GM23338 (cell line): ENCODE measurements around the gene MAPK8IP3. TPM values are rescaled to one million over a fixed set of nuclear protein-coding genes. Genes with fewer than 3 reads are reported as not detected.

Experiments
- ATAC-seq: fragments of 200-7000 bp; cut with Tn5 transposase; 3 replicates; pipeline ENCODE4 v1.9.1; 2020
- DNase-seq: peaks from one replicate; pipeline ENCODE4 v3.0.0-alpha.2; 2015; ENCODE audit warnings: low spot score
- H2AFZ ChIP-seq: fragments of 200-600 bp; sonication (generic); 2 replicates; pipeline ENCODE4 v1.8.0; 2016; ENCODE audit warnings: antibody characterized with exemption, mild to moderate bottlenecking, moderate library complexity
- H3F3A ChIP-seq: fragments of 200-600 bp; sonication (generic); replicated peaks from 2 replicates; pipeline ENCODE4 v1.8.0; 2017; ENCODE audit warnings: antibody characterized with exemption, mixed run types, low read depth
- H3K27ac ChIP-seq: fragments of 200-600 bp; sonication (generic); 2 replicates; pipeline ENCODE4 v1.6.1; 2016; ENCODE audit warnings: low read depth
- H3K27me3 ChIP-seq: fragments of 200-600 bp; sonication (generic); 2 replicates; pipeline ENCODE4 v1.8.0; 2016; ENCODE audit warnings: mild to moderate bottlenecking, mixed run types, moderate library complexity; ENCODE audit not compliant: insufficient read depth
- H3K36me3 ChIP-seq: fragments of 200-600 bp; sonication (generic); 2 replicates; pipeline ENCODE4 v1.8.0; 2016; ENCODE audit warnings: mild to moderate bottlenecking; ENCODE audit not compliant: insufficient read depth
- H3K4me1 ChIP-seq: fragments of 200-600 bp; sonication (generic); 2 replicates; pipeline ENCODE4 v1.8.0; 2016; ENCODE audit warnings: mild to moderate bottlenecking, moderate library complexity; ENCODE audit not compliant: insufficient read depth
- H3K4me2 ChIP-seq: fragments of 200-600 bp; sonication (generic); 2 replicates; pipeline ENCODE4 v1.7.1; 2017; ENCODE audit warnings: mixed run types
- H3K4me3 ChIP-seq: fragments of 200-600 bp; sonication (generic); 2 replicates; pipeline ENCODE4 v1.6.1; 2016; ENCODE audit warnings: mixed run types
- H3K79me2 ChIP-seq: fragments of 200-600 bp; sonication (generic); replicated peaks from 2 replicates; pipeline ENCODE4 v1.8.0; 2017; ENCODE audit warnings: mild to moderate bottlenecking; ENCODE audit not compliant: insufficient read depth
- H3K9me2 ChIP-seq: fragments of 200-600 bp; sonication (generic); 2 replicates; pipeline ENCODE4 v1.8.0; 2017; ENCODE audit not compliant: insufficient read depth
- H4K20me1 ChIP-seq: fragments of 200-600 bp; sonication (generic); replicated peaks from 2 replicates; pipeline ENCODE4 v1.8.0; 2017; ENCODE audit warnings: mild to moderate bottlenecking; ENCODE audit not compliant: insufficient read depth
- H3K27ac Mint-ChIP-seq: 2 replicates; pipeline ENCODE4 v1.8.0; 2020; ENCODE audit warnings: inconsistent platforms, mild to moderate bottlenecking, moderate library complexity, mixed read lengths
- H3K27me3 Mint-ChIP-seq: 3 replicates; pipeline ENCODE4 v1.8.0; 2022; ENCODE audit warnings: low read depth, mild to moderate bottlenecking, moderate library complexity, mixed read lengths, inconsistent platforms; ENCODE audit not compliant: insufficient read depth, poor library complexity
- H3K36me3 Mint-ChIP-seq: 3 replicates; pipeline ENCODE4 v1.8.0; 2021; ENCODE audit warnings: low read depth, mild to moderate bottlenecking, inconsistent platforms, moderate library complexity, mixed read lengths
- H3K4me1 Mint-ChIP-seq: 3 replicates; pipeline ENCODE4 v1.8.0; 2020; ENCODE audit warnings: mild to moderate bottlenecking, inconsistent platforms, mixed read lengths
- H3K4me3 Mint-ChIP-seq: 3 replicates; pipeline ENCODE4 v1.8.0; 2021; ENCODE audit warnings: moderate library complexity, mild to moderate bottlenecking, inconsistent platforms, mixed read lengths
- H3K9me3 Mint-ChIP-seq: 3 replicates; pipeline ENCODE4 v1.8.0; 2020; ENCODE audit warnings: moderate library complexity, mild to moderate bottlenecking, inconsistent platforms, mixed read lengths
- CREB1 ChIP-seq: fragments of 250-450 bp; sonication (Bioruptor Pico); IDR thresholded peaks from 2 replicates; pipeline ENCODE4 v1.5.0; 2020; ENCODE audit warnings: low read depth, mild to moderate bottlenecking, moderate library complexity
- EZH2 ChIP-seq: fragments of 200-600 bp; sonication (generic); IDR thresholded peaks from one replicate; pipeline ENCODE4 v1.8.0; 2017; ENCODE audit warnings: antibody characterized with exemption, mild to moderate bottlenecking, low read depth; ENCODE audit not compliant: unreplicated experiment
- NANOG ChIP-seq: IDR thresholded peaks from 2 replicates; pipeline ENCODE4 v1.6.1; 2016; ENCODE audit warnings: antibody characterized with exemption, borderline replicate concordance
- POLR2AphosphoS5 ChIP-seq: IDR thresholded peaks from 2 replicates; pipeline ENCODE4 v1.6.1; 2016; ENCODE audit warnings: antibody characterized with exemption, low read depth
- ZNF331 ChIP-seq: fragments of 250-450 bp; sonication (Bioruptor Pico); IDR thresholded peaks from 2 replicates; pipeline ENCODE4 v1.5.0; 2020; ENCODE audit warnings: low read depth, mild to moderate bottlenecking, moderate library complexity
- polyA plus RNA-seq: library from polyadenylated mRNA; unstranded; fragments of >200 nt; fragmentation: Nextera tagmentation; extraction: Ambion mirVana; gene quantifications from 2 replicates; pipeline ENCODE4 v1.2.1, GENCODE V29; 2016
- total RNA-seq: library from RNA; depleted of rRNA; stranded (reverse); fragments of >200 nt; shearing (Covaris generic); gene quantifications from 2 replicates; pipeline ENCODE4 v1.2.3, GENCODE V29; 2014
- TF ChIP-seq, protein P1 (sequence below), 2 experiments: fragments of 200-600 bp in 1 of 2; sonication (generic) in 1 of 2; conservative IDR thresholded peaks; 2 replicates each; pipeline versions ENCODE4 v1.5.1 to v1.6.1; 2016 to 2017; ENCODE audit warnings: antibody characterized with exemption in 2 of 2, low read depth in 2 of 2, mild to moderate bottlenecking in 2 of 2, moderate library complexity in 1 of 2
- TF ChIP-seq, protein P2 (sequence below): IDR thresholded peaks from one replicate; pipeline ENCODE4 v1.6.1; 2018; ENCODE audit warnings: antibody characterized with exemption; ENCODE audit not compliant: unreplicated experiment

Gene MAPK8IP3
- total and polyA plus RNA-seq, 2 experiments from 2014 or later = 11.3 to 58.4 TPM

DNA sequence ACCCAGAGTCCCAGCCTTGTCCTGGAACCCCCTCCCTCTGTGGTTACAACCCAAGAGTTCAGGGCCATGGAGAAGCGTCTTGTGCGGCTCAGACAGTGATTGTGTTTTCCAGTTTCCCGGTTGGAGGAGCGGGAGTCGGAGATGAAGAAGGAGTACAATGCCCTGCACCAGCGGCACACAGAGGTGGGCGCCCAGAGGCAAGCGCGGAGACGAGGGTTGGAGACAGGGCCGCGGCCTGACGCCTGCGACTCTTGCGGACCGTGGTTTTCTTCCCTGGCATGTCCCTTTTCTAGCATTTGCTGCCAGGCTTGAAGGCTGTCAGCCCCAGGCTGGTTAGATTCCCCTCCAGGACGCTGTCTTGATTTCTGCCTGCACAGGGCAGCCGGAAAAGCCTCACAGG, 23.0 kb downstream of the MAPK8IP3 start:
- H3K4me3 Mint-ChIP-seq = no peak overlapping the region
- ATAC-seq = no peak
- H3K27ac Mint-ChIP-seq = no peak overlapping the region

DNA sequence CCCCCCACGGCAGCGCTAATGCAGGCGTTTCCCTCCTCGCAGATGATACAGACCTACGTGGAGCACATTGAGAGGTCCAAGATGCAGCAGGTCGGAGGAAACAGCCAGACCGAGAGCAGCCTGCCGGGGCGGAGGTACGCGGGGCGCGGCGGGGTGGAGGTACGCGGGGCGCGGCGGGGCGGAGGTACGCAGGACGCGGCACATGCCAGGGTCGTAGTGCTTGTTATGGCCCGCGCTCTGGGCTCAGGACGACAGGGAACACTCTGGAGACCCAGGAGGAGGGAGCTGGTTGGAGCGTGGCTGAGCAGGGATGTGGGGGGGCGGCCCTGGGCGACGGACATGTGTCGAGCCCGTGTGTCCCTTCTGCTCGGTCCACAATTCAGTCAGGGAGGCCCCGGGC, 23.4 kb downstream of the MAPK8IP3 start:
- H3K36me3 ChIP-seq = no peaks in the 10 kb centered on the region; the same call in 1 of the 2 replicates
- no peak for DNase-seq
- no peak overlapping the region for H3K27ac ChIP-seq
- no peak overlapping the region for H2AFZ ChIP-seq
- peaks cover 30% of the 10 kb centered on the region for H3K36me3 Mint-ChIP-seq
- no peaks in the 10 kb centered on the region for H3K79me2 ChIP-seq
- H3K4me3 ChIP-seq = no peak overlapping the region
- no peak for ATAC-seq
- peaks cover 10% of the 10 kb centered on the region for H3K27me3 Mint-ChIP-seq
- no peaks in the 10 kb centered on the region for H3K9me2 ChIP-seq
- no peaks in the 10 kb centered on the region for H3F3A ChIP-seq
- peaks cover 3% of the 10 kb centered on the region; the same call in 1 of the 3 replicates for H3K9me3 Mint-ChIP-seq
- TF ChIP-seq CREB1 (CRISPR knock-in tag) (no peak), POLR2AphosphoS5 (no peak), NANOG (no peak), ZNF331 (no peak), EZH2 (no peak)
- TF ChIP-seq, protein P1, sequence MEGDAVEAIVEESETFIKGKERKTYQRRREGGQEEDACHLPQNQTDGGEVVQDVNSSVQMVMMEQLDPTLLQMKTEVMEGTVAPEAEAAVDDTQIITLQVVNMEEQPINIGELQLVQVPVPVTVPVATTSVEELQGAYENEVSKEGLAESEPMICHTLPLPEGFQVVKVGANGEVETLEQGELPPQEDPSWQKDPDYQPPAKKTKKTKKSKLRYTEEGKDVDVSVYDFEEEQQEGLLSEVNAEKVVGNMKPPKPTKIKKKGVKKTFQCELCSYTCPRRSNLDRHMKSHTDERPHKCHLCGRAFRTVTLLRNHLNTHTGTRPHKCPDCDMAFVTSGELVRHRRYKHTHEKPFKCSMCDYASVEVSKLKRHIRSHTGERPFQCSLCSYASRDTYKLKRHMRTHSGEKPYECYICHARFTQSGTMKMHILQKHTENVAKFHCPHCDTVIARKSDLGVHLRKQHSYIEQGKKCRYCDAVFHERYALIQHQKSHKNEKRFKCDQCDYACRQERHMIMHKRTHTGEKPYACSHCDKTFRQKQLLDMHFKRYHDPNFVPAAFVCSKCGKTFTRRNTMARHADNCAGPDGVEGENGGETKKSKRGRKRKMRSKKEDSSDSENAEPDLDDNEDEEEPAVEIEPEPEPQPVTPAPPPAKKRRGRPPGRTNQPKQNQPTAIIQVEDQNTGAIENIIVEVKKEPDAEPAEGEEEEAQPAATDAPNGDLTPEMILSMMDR (conservative IDR thresholded peaks at IDR 0.05; ENCODE audit: low read depth in 2 of 2) = no peak
- TF ChIP-seq, protein P2, sequence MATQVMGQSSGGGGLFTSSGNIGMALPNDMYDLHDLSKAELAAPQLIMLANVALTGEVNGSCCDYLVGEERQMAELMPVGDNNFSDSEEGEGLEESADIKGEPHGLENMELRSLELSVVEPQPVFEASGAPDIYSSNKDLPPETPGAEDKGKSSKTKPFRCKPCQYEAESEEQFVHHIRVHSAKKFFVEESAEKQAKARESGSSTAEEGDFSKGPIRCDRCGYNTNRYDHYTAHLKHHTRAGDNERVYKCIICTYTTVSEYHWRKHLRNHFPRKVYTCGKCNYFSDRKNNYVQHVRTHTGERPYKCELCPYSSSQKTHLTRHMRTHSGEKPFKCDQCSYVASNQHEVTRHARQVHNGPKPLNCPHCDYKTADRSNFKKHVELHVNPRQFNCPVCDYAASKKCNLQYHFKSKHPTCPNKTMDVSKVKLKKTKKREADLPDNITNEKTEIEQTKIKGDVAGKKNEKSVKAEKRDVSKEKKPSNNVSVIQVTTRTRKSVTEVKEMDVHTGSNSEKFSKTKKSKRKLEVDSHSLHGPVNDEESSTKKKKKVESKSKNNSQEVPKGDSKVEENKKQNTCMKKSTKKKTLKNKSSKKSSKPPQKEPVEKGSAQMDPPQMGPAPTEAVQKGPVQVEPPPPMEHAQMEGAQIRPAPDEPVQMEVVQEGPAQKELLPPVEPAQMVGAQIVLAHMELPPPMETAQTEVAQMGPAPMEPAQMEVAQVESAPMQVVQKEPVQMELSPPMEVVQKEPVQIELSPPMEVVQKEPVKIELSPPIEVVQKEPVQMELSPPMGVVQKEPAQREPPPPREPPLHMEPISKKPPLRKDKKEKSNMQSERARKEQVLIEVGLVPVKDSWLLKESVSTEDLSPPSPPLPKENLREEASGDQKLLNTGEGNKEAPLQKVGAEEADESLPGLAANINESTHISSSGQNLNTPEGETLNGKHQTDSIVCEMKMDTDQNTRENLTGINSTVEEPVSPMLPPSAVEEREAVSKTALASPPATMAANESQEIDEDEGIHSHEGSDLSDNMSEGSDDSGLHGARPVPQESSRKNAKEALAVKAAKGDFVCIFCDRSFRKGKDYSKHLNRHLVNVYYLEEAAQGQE = no peak
- H3K4me2 ChIP-seq = no peak overlapping the region
- H3K4me1 Mint-ChIP-seq = no peaks in the 10 kb centered on the region
- H3K27me3 ChIP-seq = no peaks in the 10 kb centered on the region
- H3K27ac Mint-ChIP-seq = no peak overlapping the region
- no peaks in the 10 kb centered on the region for H3K4me1 ChIP-seq
- no peak overlapping the region for H3K4me3 Mint-ChIP-seq
- H4K20me1 ChIP-seq = no peaks in the 10 kb centered on the region; the same call in 1 of the 2 replicates

More for the DNA sequence above, 23.0 kb downstream of the MAPK8IP3 start:
- H3F3A ChIP-seq = no peaks in the 10 kb centered on the region
- H3K4me1 Mint-ChIP-seq = no peaks in the 10 kb centered on the region
- H3K9me2 ChIP-seq = no peaks in the 10 kb centered on the region
- peaks cover 30% of the 10 kb centered on the region for H3K36me3 Mint-ChIP-seq
- no peak overlapping the region for H3K27ac ChIP-seq
- peaks cover 10% of the 10 kb centered on the region for H3K27me3 Mint-ChIP-seq
- no peak overlapping the region for H3K4me2 ChIP-seq
- no peak for DNase-seq
- H3K79me2 ChIP-seq = no peaks in the 10 kb centered on the region
- no peak overlapping the region for H3K4me3 ChIP-seq
- H4K20me1 ChIP-seq = peaks cover under 1% of the 10 kb centered on the region; the same call in 1 of the 2 replicates
- H3K36me3 ChIP-seq = no peaks in the 10 kb centered on the region; the same call in 1 of the 2 replicates
- H3K4me1 ChIP-seq = no peaks in the 10 kb centered on the region
- H2AFZ ChIP-seq = no peak overlapping the region
- H3K9me3 Mint-ChIP-seq = peaks cover 3% of the 10 kb centered on the region; the same call in 1 of the 3 replicates
- TF ChIP-seq EZH2 (no peak), CREB1 (CRISPR knock-in tag) (no peak)
- H3K27me3 ChIP-seq = no peaks in the 10 kb centered on the region
